Esophagus squamous epithelium (tissue), 4 donors: ENCODE measurements around the gene CLBA1.

Experiments used
- POLR2A ChIP-seq, 4 donors: fragments of 450-650 bp; IDR thresholded peaks; one replicate each; pipeline ENCODE4 v1.6.1; 2017; ENCODE audit warnings: antibody characterized with exemption in 4 of 4, mild to moderate bottlenecking in 4 of 4, moderate library complexity in 3 of 4
- TF ChIP-seq, protein P1 (sequence below), 6 experiments: fragments of 450-650 bp in 4 of 6; fragments of 200-600 bp in 2 of 6; sonication (generic) in 2 of 6; IDR thresholded peaks; one replicate each; pipeline ENCODE4 v1.5.1; 2016 to 2019; ENCODE audit warnings: antibody characterized with exemption in 6 of 6, mild to moderate bottlenecking in 4 of 6, moderate library complexity in 4 of 6

DNA sequence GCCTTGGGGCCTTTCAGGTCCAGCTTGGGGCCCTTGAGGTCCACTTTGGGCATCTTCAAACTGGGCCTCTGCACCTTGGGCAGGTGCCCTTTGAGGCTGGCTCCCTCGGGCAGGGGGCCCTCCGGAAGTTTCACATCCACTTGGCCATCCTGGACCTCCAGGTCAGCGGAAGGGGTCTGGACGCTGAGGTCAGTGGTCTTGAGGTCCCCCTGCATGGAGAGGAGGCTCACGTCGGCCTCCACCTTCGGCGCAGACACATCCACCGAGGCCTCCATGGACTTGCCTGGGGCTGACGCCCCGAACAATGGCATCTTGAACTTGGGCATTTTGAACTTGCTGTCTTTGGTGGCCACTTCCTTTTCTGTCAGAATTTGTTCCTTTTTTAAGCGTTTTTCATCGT is 32.5 kb upstream of the CLBA1 start:
- no peak for TF ChIP-seq POLR2A (IDR thresholded peaks at IDR 0.05)
- TF ChIP-seq, protein P1, sequence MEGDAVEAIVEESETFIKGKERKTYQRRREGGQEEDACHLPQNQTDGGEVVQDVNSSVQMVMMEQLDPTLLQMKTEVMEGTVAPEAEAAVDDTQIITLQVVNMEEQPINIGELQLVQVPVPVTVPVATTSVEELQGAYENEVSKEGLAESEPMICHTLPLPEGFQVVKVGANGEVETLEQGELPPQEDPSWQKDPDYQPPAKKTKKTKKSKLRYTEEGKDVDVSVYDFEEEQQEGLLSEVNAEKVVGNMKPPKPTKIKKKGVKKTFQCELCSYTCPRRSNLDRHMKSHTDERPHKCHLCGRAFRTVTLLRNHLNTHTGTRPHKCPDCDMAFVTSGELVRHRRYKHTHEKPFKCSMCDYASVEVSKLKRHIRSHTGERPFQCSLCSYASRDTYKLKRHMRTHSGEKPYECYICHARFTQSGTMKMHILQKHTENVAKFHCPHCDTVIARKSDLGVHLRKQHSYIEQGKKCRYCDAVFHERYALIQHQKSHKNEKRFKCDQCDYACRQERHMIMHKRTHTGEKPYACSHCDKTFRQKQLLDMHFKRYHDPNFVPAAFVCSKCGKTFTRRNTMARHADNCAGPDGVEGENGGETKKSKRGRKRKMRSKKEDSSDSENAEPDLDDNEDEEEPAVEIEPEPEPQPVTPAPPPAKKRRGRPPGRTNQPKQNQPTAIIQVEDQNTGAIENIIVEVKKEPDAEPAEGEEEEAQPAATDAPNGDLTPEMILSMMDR (IDR thresholded peaks at IDR 0.05), result no peak
